Kidney (tissue), 14 donors: ENCODE data around the gene GALNT5. TPM values are rescaled to one million over a fixed set of nuclear protein-coding genes. Genes with fewer than 3 reads are reported as not detected.

Experiments
- DNase-seq, 5 donors: peaks; one replicate each; pipeline ENCODE4 v3.0.0-alpha.2; 2013 to 2020
- FAIRE-seq: peaks from 2 replicates; lab custom pipeline; 2012; peaks lifted over from hg19 to GRCh38; lab: Jason Lieb, UNC
- H3K27ac ChIP-seq, 2 donors: one replicate each; pipeline ENCODE4 v1.7.0; 2013; ENCODE audit warnings: low read depth in 2 of 2, low read length in 2 of 2, inconsistent platforms in 1 of 2
- H3K27me3 ChIP-seq: one replicate; pipeline ENCODE4 v1.7.1; 2013; ENCODE audit warnings: low read length, inconsistent platforms; ENCODE audit not compliant: control insufficient read depth, insufficient read depth
- H3K36me3 ChIP-seq, 3 donors: one replicate each; pipeline versions ENCODE4 v1.7.0 to v1.7.1; 2013; ENCODE audit warnings: low read length in 3 of 3, control low read depth in 1 of 3, inconsistent platforms in 1 of 3; ENCODE audit not compliant: insufficient read depth in 3 of 3, control insufficient read depth in 2 of 3
- H3K4me1 ChIP-seq, 3 donors: one replicate each; pipeline versions ENCODE4 v1.7.0 to v1.7.1; 2013; ENCODE audit warnings: low read length in 3 of 3, inconsistent platforms in 1 of 3, low read depth in 1 of 3; ENCODE audit not compliant: control insufficient read depth in 2 of 3, insufficient read depth in 2 of 3
- H3K4me3 ChIP-seq, 3 donors: one replicate each; pipeline versions ENCODE4 v1.7.0 to v1.8.1; 2013; ENCODE audit warnings: low read length in 3 of 3, control low read depth in 1 of 3, inconsistent platforms in 1 of 3
- H3K9ac ChIP-seq, 3 donors: one replicate each; pipeline versions ENCODE4 v1.7.0 to v1.7.1; 2013; ENCODE audit warnings: low read length in 3 of 3, control low read depth in 1 of 3, inconsistent platforms in 1 of 3
- H3K9me3 ChIP-seq, 3 donors: one replicate each; pipeline versions ENCODE4 v1.7.0 to v1.7.1; 2013; ENCODE audit warnings: low read length in 3 of 3, control low read depth in 1 of 3, inconsistent platforms in 1 of 3; ENCODE audit not compliant: control insufficient read depth in 2 of 3, insufficient read depth in 1 of 3
- intact Hi-C: fragments of 100-400 bp; cut with DNase I; formaldehyde crosslinking; loops from one replicate; pipeline ENCODE4 v1.11.1; 2022
- polyA plus RNA-seq: library from polyadenylated mRNA; stranded (reverse); fragments of 350-450 nt; fragmentation: Illumina TruSeq; extraction: RNeasy Lipid Tissue Mini Kit (QIAGEN cat#74804); gene quantifications from one replicate; pipeline ENCODE4 v1.2.3, GENCODE V29; 2014; ENCODE audit warnings: low read depth, low replicate concordance; ENCODE audit not compliant: insufficient read depth
- total RNA-seq: library from RNA; stranded (reverse); fragmentation: NEBNext Ultra II Directional; extraction: Animal tissue kit (Norgen Biotek cat#: 25700); gene quantifications from one replicate; pipeline ENCODE4 v1.2.1, GENCODE V29; 2021
- TF ChIP-seq, protein P1 (sequence below): IDR thresholded peaks from 3 replicates; pipeline ENCODE4 v1.5.1; 2012; ENCODE audit warnings: mild to moderate bottlenecking, moderate library complexity, borderline replicate concordance; ENCODE audit not compliant: insufficient read depth; ENCODE audit errors: extremely low read depth
- donor health status: control.
- donor health status: control.
- donor health status: control.
- donor health status: control.
- donor health status: control.
- donor health status: DM: yes; HTN: yes; CAD: no.
- donor health status: Normal renal cell carcinoma (clear cell type).

GALNT5 gene
- total and polyA plus RNA-seq, 2 donors from 2014 or later: 0.06 to 0.47 TPM

DNA sequence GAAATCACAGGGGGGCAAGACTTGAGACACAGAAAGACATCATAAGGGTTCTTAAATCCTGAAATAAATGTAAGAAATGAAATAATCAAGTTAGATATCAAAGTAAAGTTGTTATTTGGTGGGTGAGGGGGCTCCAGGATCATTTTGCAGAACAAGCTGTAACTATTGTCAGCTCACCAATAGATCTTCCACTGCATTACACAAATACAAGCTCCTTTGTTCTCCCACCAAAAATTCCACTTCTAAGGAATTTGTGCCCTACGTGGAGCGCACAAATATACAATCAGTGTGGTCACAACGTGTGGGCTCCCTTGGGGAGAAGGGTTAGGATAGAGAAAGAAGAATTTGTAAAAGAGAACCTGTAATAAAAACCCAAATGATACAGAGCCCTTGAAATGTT, 19.2 kb upstream of the GALNT5 start:
- Histone ChIP-seq H3K27me3 (no peaks in the 10 kb centered on the region), H3K36me3 (no peaks in the 10 kb centered on the region), H3K4me1 (no peaks in the 10 kb centered on the region), H3K9me3 (no peaks in the 10 kb centered on the region), H3K27ac (no peak overlapping the region), H3K9ac (no peak overlapping the region), H3K4me3 (no peak overlapping the region)
- FAIRE-seq (no peak), DNase-seq (no peak)
- TF ChIP-seq, protein P1, sequence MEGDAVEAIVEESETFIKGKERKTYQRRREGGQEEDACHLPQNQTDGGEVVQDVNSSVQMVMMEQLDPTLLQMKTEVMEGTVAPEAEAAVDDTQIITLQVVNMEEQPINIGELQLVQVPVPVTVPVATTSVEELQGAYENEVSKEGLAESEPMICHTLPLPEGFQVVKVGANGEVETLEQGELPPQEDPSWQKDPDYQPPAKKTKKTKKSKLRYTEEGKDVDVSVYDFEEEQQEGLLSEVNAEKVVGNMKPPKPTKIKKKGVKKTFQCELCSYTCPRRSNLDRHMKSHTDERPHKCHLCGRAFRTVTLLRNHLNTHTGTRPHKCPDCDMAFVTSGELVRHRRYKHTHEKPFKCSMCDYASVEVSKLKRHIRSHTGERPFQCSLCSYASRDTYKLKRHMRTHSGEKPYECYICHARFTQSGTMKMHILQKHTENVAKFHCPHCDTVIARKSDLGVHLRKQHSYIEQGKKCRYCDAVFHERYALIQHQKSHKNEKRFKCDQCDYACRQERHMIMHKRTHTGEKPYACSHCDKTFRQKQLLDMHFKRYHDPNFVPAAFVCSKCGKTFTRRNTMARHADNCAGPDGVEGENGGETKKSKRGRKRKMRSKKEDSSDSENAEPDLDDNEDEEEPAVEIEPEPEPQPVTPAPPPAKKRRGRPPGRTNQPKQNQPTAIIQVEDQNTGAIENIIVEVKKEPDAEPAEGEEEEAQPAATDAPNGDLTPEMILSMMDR: no peak
- intact Hi-C loops: no loop called here

DNA sequence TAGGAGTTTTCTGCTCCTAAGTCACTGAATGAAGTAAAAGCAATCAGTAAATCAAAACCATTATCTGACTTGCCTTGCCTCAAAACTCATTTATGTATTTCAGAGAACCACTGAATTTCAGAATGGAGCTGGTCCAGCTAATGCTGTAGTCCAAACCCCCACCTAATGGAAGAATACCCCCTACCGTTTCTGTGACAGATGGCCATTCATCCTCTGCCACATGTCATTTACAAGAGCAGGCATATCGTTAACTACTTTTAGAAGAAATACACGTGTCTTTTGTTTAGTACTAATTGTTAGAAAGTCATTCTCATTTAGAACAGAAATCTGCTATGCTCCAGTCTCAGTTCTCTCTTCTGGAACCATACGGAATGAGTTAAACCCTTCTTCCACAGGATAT, 12.8 kb upstream of the GALNT5 start:
- H3K36me3 ChIP-seq: no peaks in the 10 kb centered on the region
- H3K4me1 ChIP-seq: no peaks in the 10 kb centered on the region
- no peak overlapping the region for H3K9ac ChIP-seq
- FAIRE-seq (no peak), DNase-seq (no peak)
- H3K4me3 ChIP-seq: no peak overlapping the region
- TF ChIP-seq, protein P1: no peak
- H3K27ac ChIP-seq: no peak overlapping the region
- H3K27me3 ChIP-seq: no peaks in the 10 kb centered on the region
- intact Hi-C loops: no loop called here
- no peaks in the 10 kb centered on the region for H3K9me3 ChIP-seq

DNA sequence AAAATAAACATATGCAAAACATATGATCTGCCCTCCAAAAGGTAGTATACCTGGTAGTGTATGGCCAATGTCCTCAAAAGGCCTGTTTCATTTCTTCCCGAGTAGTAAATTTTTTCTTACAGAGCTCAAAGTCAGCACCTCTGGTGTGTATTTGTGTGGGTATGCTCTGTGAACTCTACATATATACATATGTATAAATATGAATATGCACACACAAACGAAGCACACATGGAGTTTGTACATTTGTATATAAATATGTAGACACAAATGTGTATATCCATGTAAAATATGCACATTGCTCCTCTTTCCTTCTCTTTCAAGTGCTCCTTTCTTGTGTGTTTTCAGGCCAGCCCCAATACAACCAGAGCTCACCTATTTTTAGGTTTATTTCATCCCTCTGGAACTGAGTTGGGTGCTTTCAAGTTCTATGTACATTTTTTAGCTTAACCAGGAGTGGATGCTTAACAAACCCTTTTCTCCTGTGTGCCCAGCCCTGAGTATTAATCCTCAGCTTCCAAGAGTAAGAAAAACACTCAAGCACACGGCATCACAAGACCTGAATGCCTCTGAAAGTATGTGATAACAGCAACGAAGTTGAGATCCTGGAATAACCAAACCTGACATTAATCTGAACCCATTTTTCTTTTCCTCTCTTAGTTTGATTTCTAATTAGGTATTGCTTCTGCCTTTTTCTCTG, 12.2 kb upstream of the GALNT5 start:
- H3K27me3 ChIP-seq: no peaks in the 10 kb centered on the region
- FAIRE-seq (no peak), DNase-seq (no peak)
- no peaks in the 10 kb centered on the region for H3K4me1 ChIP-seq
- intact Hi-C loops: no loop called here
- H3K9me3 ChIP-seq: no peaks in the 10 kb centered on the region
- H3K27ac ChIP-seq: no peak overlapping the region
- H3K9ac ChIP-seq: no peak overlapping the region
- no peak overlapping the region for H3K4me3 ChIP-seq
- TF ChIP-seq, protein P1: no peak
- no peaks in the 10 kb centered on the region for H3K36me3 ChIP-seq
